HEK293 (cell line): ENCODE data around the gene ASPSCR1.
A peak's percentile ranks its signal among the peaks of the same experiment; 100 is the strongest.

Experiments used
- AEBP2 ChIP-seq: fragments of 450-650 bp; formaldehyde crosslinking; IDR thresholded peaks from 2 replicates; pipeline ENCODE4 v1.5.1; 2016; ENCODE audit warnings: missing biosample characterization, missing genetic modification characterization, borderline replicate concordance
- FEZF1 ChIP-seq: fragments of 450-650 bp; formaldehyde crosslinking; IDR thresholded peaks from 2 replicates; pipeline ENCODE4 v1.5.1; 2016; ENCODE audit warnings: missing biosample characterization, missing genetic modification characterization
- GFI1B ChIP-seq: fragments of 450-650 bp; formaldehyde crosslinking; IDR thresholded peaks from 2 replicates; pipeline ENCODE4 v1.5.1; 2016; ENCODE audit warnings: missing biosample characterization, missing genetic modification characterization
- GLI2 ChIP-seq: fragments of 450-650 bp; formaldehyde crosslinking; IDR thresholded peaks from 2 replicates; pipeline ENCODE4; 2017; ENCODE audit warnings: missing biosample characterization, missing genetic modification characterization, low read depth, borderline replicate concordance
- GLIS1 ChIP-seq: fragments of 450-650 bp; formaldehyde crosslinking; IDR thresholded peaks from 2 replicates; pipeline ENCODE4 v1.5.1; 2016; ENCODE audit warnings: missing biosample characterization, missing genetic modification characterization
- SP3 ChIP-seq: fragments of 450-650 bp; formaldehyde crosslinking; IDR thresholded peaks from 2 replicates; pipeline ENCODE4 v1.5.1; 2016; ENCODE audit warnings: missing biosample characterization, missing genetic modification characterization
- YY2 ChIP-seq: fragments of 450-650 bp; formaldehyde crosslinking; IDR thresholded peaks from 2 replicates; pipeline ENCODE4 v1.5.1; 2016; ENCODE audit warnings: missing biosample characterization, missing genetic modification characterization
- ZBTB1 ChIP-seq: fragments of 450-650 bp; formaldehyde crosslinking; IDR thresholded peaks from 2 replicates; pipeline ENCODE4 v1.5.1; 2016; ENCODE audit warnings: missing biosample characterization, missing genetic modification characterization
- ZBTB17 ChIP-seq: fragments of 450-650 bp; formaldehyde crosslinking; IDR thresholded peaks from 2 replicates; pipeline ENCODE4 v1.5.1; 2016; ENCODE audit warnings: missing biosample characterization, missing genetic modification characterization
- ZNF10 ChIP-seq: fragments of 450-650 bp; formaldehyde crosslinking; IDR thresholded peaks from 2 replicates; pipeline ENCODE4 v1.5.1; 2017; ENCODE audit warnings: missing biosample characterization, missing genetic modification characterization
- ZNF121 ChIP-seq: fragments of 450-650 bp; formaldehyde crosslinking; IDR thresholded peaks from 2 replicates; pipeline ENCODE4 v1.5.1; 2016; ENCODE audit warnings: missing biosample characterization, missing genetic modification characterization
- ZNF146 ChIP-seq: fragments of 450-650 bp; formaldehyde crosslinking; IDR thresholded peaks from 2 replicates; pipeline ENCODE4 v1.5.1; 2016; ENCODE audit warnings: missing biosample characterization, missing genetic modification characterization
- ZNF174 ChIP-seq: fragments of 450-650 bp; formaldehyde crosslinking; IDR thresholded peaks from 2 replicates; pipeline ENCODE4 v1.5.0; 2017; ENCODE audit warnings: missing biosample characterization, mild to moderate bottlenecking, missing genetic modification characterization
- ZNF23 ChIP-seq: fragments of 450-650 bp; formaldehyde crosslinking; IDR thresholded peaks from 2 replicates; pipeline ENCODE4 v1.5.1; 2016; ENCODE audit warnings: missing biosample characterization, missing genetic modification characterization, borderline replicate concordance
- ZNF26 ChIP-seq: fragments of 450-650 bp; formaldehyde crosslinking; IDR thresholded peaks from 2 replicates; pipeline ENCODE4 v1.5.1; 2016; ENCODE audit warnings: missing biosample characterization, missing genetic modification characterization
- ZNF274 ChIP-seq, 2 experiments: fragments of 200-500 bp in 1 of 2; fragments of 450-650 bp in 1 of 2; sonication (Bioruptor generic) in 1 of 2; formaldehyde crosslinking in 1 of 2; IDR thresholded peaks; 2 replicates each; pipeline versions ENCODE4 v1.5.1 to v1.6.1; 2014 to 2016; ENCODE audit warnings: borderline replicate concordance in 1 of 2, inconsistent platforms in 1 of 2, low read length in 1 of 2, missing biosample characterization in 1 of 2, missing genetic modification characterization in 1 of 2
- ZNF311 ChIP-seq: fragments of 450-650 bp; formaldehyde crosslinking; IDR thresholded peaks from 2 replicates; pipeline ENCODE4 v1.5.1; 2017; ENCODE audit warnings: missing biosample characterization, missing genetic modification characterization, borderline replicate concordance
- ZNF341 ChIP-seq: fragments of 450-650 bp; formaldehyde crosslinking; IDR thresholded peaks from 2 replicates; pipeline ENCODE4; 2016; ENCODE audit warnings: low read depth, missing biosample characterization, missing genetic modification characterization
- ZNF350 ChIP-seq: fragments of 450-650 bp; formaldehyde crosslinking; IDR thresholded peaks from 2 replicates; pipeline ENCODE4 v1.5.0; 2017; ENCODE audit warnings: missing biosample characterization, mild to moderate bottlenecking, missing genetic modification characterization
- ZNF449 ChIP-seq: fragments of 450-650 bp; formaldehyde crosslinking; IDR thresholded peaks from 2 replicates; pipeline ENCODE4 v1.5.1; 2017; ENCODE audit warnings: missing biosample characterization, mild to moderate bottlenecking, missing genetic modification characterization, moderate library complexity
- ZNF501 ChIP-seq: fragments of 450-650 bp; formaldehyde crosslinking; IDR thresholded peaks from 2 replicates; pipeline ENCODE4 v1.5.1; 2016; ENCODE audit warnings: missing biosample characterization, missing genetic modification characterization
- ZNF530 ChIP-seq: fragments of 450-650 bp; formaldehyde crosslinking; IDR thresholded peaks from 2 replicates; pipeline ENCODE4 v1.5.1; 2016; ENCODE audit warnings: low read depth, missing biosample characterization, missing genetic modification characterization
- ZNF548 ChIP-seq: fragments of 450-650 bp; formaldehyde crosslinking; IDR thresholded peaks from 2 replicates; pipeline ENCODE4 v1.5.1; 2016; ENCODE audit warnings: missing biosample characterization, missing genetic modification characterization
- ZNF629 ChIP-seq: fragments of 450-650 bp; formaldehyde crosslinking; IDR thresholded peaks from 2 replicates; pipeline ENCODE4 v1.5.1; 2017; ENCODE audit warnings: missing biosample characterization, missing genetic modification characterization
- ZNF654 ChIP-seq: fragments of 450-650 bp; formaldehyde crosslinking; IDR thresholded peaks from 2 replicates; pipeline ENCODE4 v1.5.1; 2016; ENCODE audit warnings: low read depth, missing biosample characterization, missing genetic modification characterization
- ZNF670 ChIP-seq: fragments of 450-650 bp; formaldehyde crosslinking; IDR thresholded peaks from 2 replicates; pipeline ENCODE4 v1.5.1; 2016; ENCODE audit warnings: missing biosample characterization, missing genetic modification characterization, low read depth
- ZNF692 ChIP-seq: fragments of 450-650 bp; formaldehyde crosslinking; IDR thresholded peaks from 2 replicates; pipeline ENCODE4 v1.5.1; 2016; ENCODE audit warnings: missing biosample characterization, missing genetic modification characterization
- ZNF747 ChIP-seq: fragments of 450-650 bp; formaldehyde crosslinking; IDR thresholded peaks from 2 replicates; pipeline ENCODE4 v1.5.1; 2016; ENCODE audit warnings: missing biosample characterization, missing genetic modification characterization
- ZSCAN16 ChIP-seq: fragments of 450-650 bp; formaldehyde crosslinking; IDR thresholded peaks from 2 replicates; pipeline ENCODE4 v1.5.1; 2016; ENCODE audit warnings: missing biosample characterization, missing genetic modification characterization
- ZSCAN18 ChIP-seq: fragments of 450-650 bp; formaldehyde crosslinking; IDR thresholded peaks from 2 replicates; pipeline ENCODE4 v1.5.1; 2016; ENCODE audit warnings: missing biosample characterization, missing genetic modification characterization
- ZSCAN5A ChIP-seq: fragments of 450-650 bp; formaldehyde crosslinking; IDR thresholded peaks from 2 replicates; pipeline ENCODE4 v1.5.1; 2016; ENCODE audit warnings: missing biosample characterization, missing genetic modification characterization

Gene ASPSCR1

GRCh38 chr17:82065638-82066303 lies 88.3 kb downstream of the ASPSCR1 start, which contains the start of gene DUS1L (continued):
- TF ChIP-seq ZNF548: no peak
- TF ChIP-seq ZSCAN5A (tag by site-specific recombination): peak; percentile 99
- no peak for TF ChIP-seq ZNF670 (tag by site-specific recombination)
- TF ChIP-seq ZNF530: no peak
- TF ChIP-seq ZNF350 (tag by site-specific recombination): no peak
- TF ChIP-seq ZBTB1: 0 out of 2 replicates have a peak, but pooled peaks have one; percentile 42
- TF ChIP-seq ZNF146 (tag by site-specific recombination): peak; percentile 74
- TF ChIP-seq SP3 (tag by site-specific recombination): peak; percentile 64
- no peak for TF ChIP-seq ZNF174
- TF ChIP-seq ZNF501 (tag by site-specific recombination): no peak; the same call in 1 of the 2 replicates
- TF ChIP-seq ZSCAN16: 0 out of 2 replicates have a peak, but pooled peaks have one; percentile 54
- TF ChIP-seq ZNF23 (tag by site-specific recombination): no peak
- TF ChIP-seq ZNF629: peak; percentile 70
- TF ChIP-seq ZNF311 (tag by site-specific recombination): no peak
- TF ChIP-seq YY2 (tag by site-specific recombination): peak; percentile 60
- 0 out of 2 replicates have a peak, but pooled peaks have one; percentile 12 for TF ChIP-seq GLIS1 (tag by site-specific recombination)
- no peak for TF ChIP-seq ZNF26
- TF ChIP-seq GLI2 (tag by site-specific recombination): no peak; the same call in 1 of the 2 replicates
- peak; percentile 51; the same call in 1 of the 2 replicates for TF ChIP-seq ZNF449 (tag by site-specific recombination)
- 0 out of 2 replicates have a peak, but pooled peaks have one; percentile 22 for TF ChIP-seq ZBTB17 (tag by site-specific recombination)
- TF ChIP-seq ZSCAN18 (tag by site-specific recombination): peak; percentile 61; the same call in 1 of the 2 replicates
- TF ChIP-seq GFI1B (tag by site-specific recombination): peak; percentile 31; the same call in 1 of the 2 replicates
- no peak for TF ChIP-seq AEBP2 (tag by site-specific recombination)
- TF ChIP-seq ZNF274 (IDR thresholded peaks at IDR 0.05; ENCODE audit: low read length): no peak
- no peak for TF ChIP-seq ZNF274 (tag by site-specific recombination; IDR thresholded peaks at IDR 0.05; ENCODE audit: borderline replicate concordance)
- TF ChIP-seq ZNF121 (tag by site-specific recombination): no peak
- TF ChIP-seq ZNF692 (tag by site-specific recombination): peak; percentile 85
- peak; percentile 40 for TF ChIP-seq FEZF1
- no peak for TF ChIP-seq ZNF10 (tag by site-specific recombination)
- TF ChIP-seq ZNF747 (tag by site-specific recombination): no peak
- TF ChIP-seq ZNF654 (tag by site-specific recombination): no peak
- no peak for TF ChIP-seq ZNF341 (tag by site-specific recombination)
